ENCODE measurements around the gene ZC3H11A. TPM values are rescaled to one million over a fixed set of nuclear protein-coding genes. Genes with fewer than 3 reads are reported as not detected.
A peak's percentile ranks its signal among the peaks of the same experiment; 100 is the strongest.
"Not testable (repeated sequence)": the region's sequence is repeated elsewhere in the genome, so short reads cannot be mapped to it uniquely, and the experiment has no call there.

ZC3H11A gene
- polyA plus RNA-seq, 1 donor (not counting 4 experiments of a cell fraction or from before 2014, with no cell fraction given) = 83.4 TPM

DNA sequence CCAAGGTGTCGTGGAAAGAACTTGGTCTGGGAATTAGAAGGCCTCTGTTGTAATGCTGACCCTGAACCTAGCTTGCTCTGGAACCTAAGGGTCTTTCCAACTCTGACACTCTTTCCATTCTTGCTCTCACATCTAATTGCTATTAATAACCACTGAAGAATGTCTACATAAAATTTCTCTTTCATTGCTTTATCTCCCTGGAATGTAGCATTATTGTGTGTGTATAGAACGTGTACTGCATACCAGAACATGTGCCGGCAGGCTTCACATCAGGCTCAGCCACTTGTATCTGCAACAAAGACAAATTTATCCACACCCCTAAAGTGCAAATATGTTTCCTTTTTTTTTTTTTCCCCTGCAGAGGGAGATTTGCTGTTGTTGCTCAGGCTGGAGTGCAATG, 44.4 kb upstream of the ZC3H11A start:
- Histone ChIP-seq H4K20me1 (ENCODE audit: control insufficient read depth, extremely low read depth, insufficient read depth, low read length) (no peaks in the 10 kb centered on the region), H3K9ac (ENCODE audit: control insufficient read depth, extremely low read depth, insufficient read depth, low read length) (peak overlapping the region; percentile 42), H3K4me1 (ENCODE audit: control insufficient read depth, extremely low read depth, insufficient read depth, low read length) (peaks cover 41% of the 10 kb centered on the region), H3K36me3 (ENCODE audit: control insufficient read depth in 2 of 2, extremely low read depth in 1 of 2, insufficient read depth in 2 of 2, low read length in 2 of 2) (no peaks in the 10 kb centered on the region), H3K9me3 (ENCODE audit: control insufficient read depth, low read depth, low read length) (no peaks in the 10 kb centered on the region), H3K27ac (ENCODE audit: control insufficient read depth, insufficient read depth, low read length) (peak overlapping the region; percentile 86), H3K4me2 (ENCODE audit: control insufficient read depth, extremely low read depth, insufficient read depth, low read depth, low read length) (peak overlapping the region; percentile 68), H3K27me3 (ENCODE audit: control insufficient read depth, extremely low read depth, insufficient read depth, low read length) (no peaks in the 10 kb centered on the region), H3K9me1 (ENCODE audit: control insufficient read depth, extremely low read depth, insufficient read depth, low read length) (no peaks in the 10 kb centered on the region), H2AFZ (ENCODE audit: control insufficient read depth, low read length) (no peak overlapping the region), H3K4me3 (ENCODE audit: control insufficient read depth in 2 of 3, extremely low read depth in 1 of 3, insufficient read depth in 2 of 3, low read depth in 1 of 3, low read length in 3 of 3) (no peak overlapping the region), H3K79me2 (ENCODE audit: control insufficient read depth, insufficient read depth, low read length) (no peaks in the 10 kb centered on the region)
- dilution Hi-C loops (cut with MboI; ENCODE audit: extremely low pct_ligation_motif_present, low sequenced_read_pairs) = no loop called here
- TF ChIP-seq, protein P1, sequence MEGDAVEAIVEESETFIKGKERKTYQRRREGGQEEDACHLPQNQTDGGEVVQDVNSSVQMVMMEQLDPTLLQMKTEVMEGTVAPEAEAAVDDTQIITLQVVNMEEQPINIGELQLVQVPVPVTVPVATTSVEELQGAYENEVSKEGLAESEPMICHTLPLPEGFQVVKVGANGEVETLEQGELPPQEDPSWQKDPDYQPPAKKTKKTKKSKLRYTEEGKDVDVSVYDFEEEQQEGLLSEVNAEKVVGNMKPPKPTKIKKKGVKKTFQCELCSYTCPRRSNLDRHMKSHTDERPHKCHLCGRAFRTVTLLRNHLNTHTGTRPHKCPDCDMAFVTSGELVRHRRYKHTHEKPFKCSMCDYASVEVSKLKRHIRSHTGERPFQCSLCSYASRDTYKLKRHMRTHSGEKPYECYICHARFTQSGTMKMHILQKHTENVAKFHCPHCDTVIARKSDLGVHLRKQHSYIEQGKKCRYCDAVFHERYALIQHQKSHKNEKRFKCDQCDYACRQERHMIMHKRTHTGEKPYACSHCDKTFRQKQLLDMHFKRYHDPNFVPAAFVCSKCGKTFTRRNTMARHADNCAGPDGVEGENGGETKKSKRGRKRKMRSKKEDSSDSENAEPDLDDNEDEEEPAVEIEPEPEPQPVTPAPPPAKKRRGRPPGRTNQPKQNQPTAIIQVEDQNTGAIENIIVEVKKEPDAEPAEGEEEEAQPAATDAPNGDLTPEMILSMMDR (optimal IDR thresholded peaks at IDR 0.05 in 1 of 3, IDR thresholded peaks at IDR 0.05 in 1 of 3, conservative IDR thresholded peaks at IDR 0.05 in 1 of 3; ENCODE audit: extremely low read depth in 1 of 3, insufficient read depth in 2 of 3, low read length in 3 of 3) = peak in 2 of 3 experiments; percentile 11 to 14
- no peak for TF ChIP-seq EZH2 (IDR thresholded peaks at IDR 0.05; ENCODE audit: low read length)
- FAIRE-seq (peak; percentile 88), DNase-seq (ENCODE audit: low read depth, low spot score) (peak; percentile 94)

DNA sequence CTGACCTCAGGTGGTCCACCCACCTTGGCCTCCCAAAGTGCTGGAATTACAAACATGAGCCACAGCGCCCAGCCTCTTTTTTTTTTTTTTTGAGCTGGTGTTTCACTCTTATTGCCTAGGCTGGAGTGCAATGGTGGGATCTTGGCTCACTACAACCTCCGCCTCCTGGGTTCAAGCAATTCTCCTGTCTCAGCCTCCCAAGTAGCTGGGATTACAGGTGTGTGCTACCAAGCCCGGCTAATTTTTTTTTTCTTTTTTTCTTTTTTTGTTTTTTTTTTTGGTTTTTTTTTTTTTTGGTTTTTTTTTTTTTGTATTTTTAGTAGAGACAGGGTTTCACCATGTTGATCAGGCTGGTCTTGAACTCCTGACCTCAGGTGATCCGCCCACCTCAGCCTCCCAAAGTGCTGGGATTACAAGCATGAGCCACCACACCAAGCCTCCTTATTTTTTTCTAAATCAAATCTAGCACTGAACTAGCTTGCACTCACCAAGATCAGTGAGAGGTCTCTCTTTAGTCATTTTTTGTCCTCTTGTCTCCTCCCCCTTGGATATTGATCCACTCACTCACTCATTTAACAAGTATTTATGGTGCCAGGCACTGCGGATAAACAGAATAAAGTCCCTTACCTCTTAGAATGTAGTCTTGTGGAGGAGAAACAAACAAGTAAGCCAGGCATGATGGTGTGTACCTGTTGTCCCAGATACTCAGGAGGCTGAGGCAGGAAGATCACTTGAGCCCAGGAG, 43.6 kb upstream of the ZC3H11A start:
- H3K4me3 ChIP-seq (ENCODE audit: control insufficient read depth in 2 of 3, extremely low read depth in 1 of 3, insufficient read depth in 2 of 3, low read depth in 1 of 3, low read length in 3 of 3); H4K20me1 ChIP-seq (ENCODE audit: control insufficient read depth, extremely low read depth, insufficient read depth, low read length); H3K9ac ChIP-seq (ENCODE audit: control insufficient read depth, extremely low read depth, insufficient read depth, low read length); H2AFZ ChIP-seq (ENCODE audit: control insufficient read depth, low read length); FAIRE-seq; dilution Hi-C loops (cut with MboI; ENCODE audit: extremely low pct_ligation_motif_present, low sequenced_read_pairs); H3K36me3 ChIP-seq (ENCODE audit: control insufficient read depth in 2 of 2, extremely low read depth in 1 of 2, insufficient read depth in 2 of 2, low read length in 2 of 2); H3K79me2 ChIP-seq (ENCODE audit: control insufficient read depth, insufficient read depth, low read length); H3K27me3 ChIP-seq (ENCODE audit: control insufficient read depth, extremely low read depth, insufficient read depth, low read length); H3K9me1 ChIP-seq (ENCODE audit: control insufficient read depth, extremely low read depth, insufficient read depth, low read length); H3K9me3 ChIP-seq (ENCODE audit: control insufficient read depth, low read depth, low read length); H3K4me2 ChIP-seq (ENCODE audit: control insufficient read depth, extremely low read depth, insufficient read depth, low read depth, low read length): not testable (repeated sequence)
- DNase-seq (ENCODE audit: low read depth, low spot score) = peak; percentile 52
- Histone ChIP-seq H3K4me1 (ENCODE audit: control insufficient read depth, extremely low read depth, insufficient read depth, low read length) (peaks cover 49% of the 10 kb centered on the region), H3K27ac (ENCODE audit: control insufficient read depth, insufficient read depth, low read length) (peak overlapping the region; percentile 66)
- TF ChIP-seq, protein P1 (optimal IDR thresholded peaks at IDR 0.05 in 1 of 3, IDR thresholded peaks at IDR 0.05 in 1 of 3, conservative IDR thresholded peaks at IDR 0.05 in 1 of 3; ENCODE audit: extremely low read depth in 1 of 3, insufficient read depth in 2 of 3, low read length in 3 of 3) = peak in 1 of 3 experiments; percentile 0

Data from keratinocyte (primary cell).